HuH-7.5 (cell line): ENCODE data around the gene KRTAP10-12.
"Not testable (repeated sequence)": the region's sequence is repeated elsewhere in the genome, so short reads cannot be mapped to it uniquely, and the experiment has no call there.

Experiments used
- DNase-seq: peaks from one replicate; pipeline ENCODE4 v3.0.0; 2011; ENCODE audit warnings: low spot score

The KRTAP10-12 gene, protein sequence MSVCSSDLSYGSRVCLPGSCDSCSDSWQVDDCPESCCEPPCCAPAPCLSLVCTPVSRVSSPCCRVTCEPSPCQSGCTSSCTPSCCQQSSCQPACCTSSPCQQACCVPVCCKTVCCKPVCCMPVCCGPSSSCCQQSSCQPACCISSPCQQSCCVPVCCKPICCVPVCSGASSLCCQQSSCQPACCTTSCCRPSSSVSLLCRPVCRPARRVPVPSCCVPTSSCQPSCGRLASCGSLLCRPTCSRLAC

DNA sequence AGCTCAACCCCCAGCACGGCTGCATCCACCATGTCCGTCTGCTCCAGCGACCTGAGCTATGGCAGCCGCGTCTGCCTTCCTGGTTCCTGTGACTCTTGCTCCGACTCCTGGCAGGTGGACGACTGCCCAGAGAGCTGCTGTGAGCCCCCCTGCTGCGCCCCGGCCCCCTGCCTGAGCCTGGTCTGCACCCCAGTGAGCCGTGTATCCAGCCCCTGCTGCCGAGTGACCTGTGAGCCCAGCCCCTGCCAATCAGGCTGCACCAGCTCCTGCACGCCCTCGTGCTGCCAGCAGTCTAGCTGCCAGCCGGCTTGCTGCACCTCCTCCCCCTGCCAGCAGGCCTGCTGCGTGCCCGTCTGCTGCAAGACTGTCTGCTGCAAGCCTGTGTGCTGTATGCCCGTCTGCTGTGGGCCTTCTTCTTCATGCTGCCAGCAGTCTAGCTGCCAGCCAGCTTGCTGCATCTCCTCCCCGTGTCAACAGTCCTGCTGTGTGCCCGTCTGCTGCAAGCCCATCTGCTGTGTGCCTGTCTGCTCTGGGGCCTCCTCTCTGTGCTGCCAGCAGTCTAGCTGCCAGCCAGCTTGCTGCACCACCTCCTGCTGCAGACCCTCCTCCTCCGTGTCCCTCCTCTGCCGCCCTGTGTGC lies at the start of gene KRTAP10-12:
TSS of gene KRTAP10-12 (plus strand) at position 1 of the 639 bp plus-strand sequence. CDS start at position 31, 30 bp downstream.
- DNase-seq, result not testable (repeated sequence)

DNA sequence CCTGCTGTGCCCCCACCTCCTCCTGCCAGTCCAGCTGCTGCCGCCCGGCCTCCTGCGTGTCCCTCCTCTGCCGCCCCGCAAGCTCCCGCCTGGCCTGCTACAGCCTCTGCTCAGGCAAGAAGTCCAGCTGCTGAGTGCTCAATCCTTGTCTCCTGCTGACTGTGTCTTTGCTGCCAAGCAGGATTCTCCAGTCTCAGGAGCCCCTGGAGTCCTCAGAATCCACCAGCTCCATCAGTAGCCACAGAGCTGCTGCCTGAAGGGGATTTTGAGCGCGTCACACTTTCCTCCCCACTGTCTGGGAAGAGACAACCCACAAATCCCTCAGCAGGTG lies 49.8 kb upstream of the KRTAP10-12 start:
- DNase-seq, result no peak

DNA sequence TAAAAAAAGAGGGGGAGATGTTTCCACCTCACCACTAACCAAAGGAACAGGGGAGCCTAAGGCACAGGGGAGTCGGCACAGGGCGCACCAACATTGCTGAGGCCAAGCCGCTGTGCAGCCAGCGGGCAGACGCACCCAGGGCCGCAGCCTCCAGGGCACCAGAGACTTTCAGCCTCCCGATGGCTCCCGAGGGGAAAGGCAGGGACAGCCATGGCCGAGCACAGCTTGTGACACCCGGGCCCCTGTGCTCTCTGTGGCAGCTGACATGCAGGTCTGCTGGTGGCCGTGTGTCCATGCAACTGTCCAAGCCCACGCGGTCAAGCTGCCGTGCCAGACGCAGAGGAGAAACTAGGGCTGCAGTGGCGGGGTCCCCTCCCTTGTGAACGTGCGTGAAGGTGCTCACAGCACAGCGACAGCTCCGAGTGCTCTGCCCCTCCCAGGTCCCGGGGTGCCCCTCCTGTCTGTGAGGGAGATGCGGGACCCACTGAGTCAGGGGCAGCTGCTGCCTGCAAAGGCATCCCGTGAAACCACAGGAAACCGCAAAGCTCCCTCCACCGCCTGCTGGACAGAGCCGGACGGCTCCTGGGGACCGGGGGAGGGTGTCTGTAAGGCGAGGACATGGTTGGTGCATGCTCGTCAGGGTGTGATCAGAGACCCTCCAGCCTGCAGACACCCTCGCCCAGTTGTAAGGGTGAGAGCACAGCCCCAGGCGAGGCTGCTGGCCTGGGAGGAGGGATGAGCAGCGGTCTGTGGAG lies 48.2 kb upstream of the KRTAP10-12 start:
- DNase-seq, result no peak

DNA sequence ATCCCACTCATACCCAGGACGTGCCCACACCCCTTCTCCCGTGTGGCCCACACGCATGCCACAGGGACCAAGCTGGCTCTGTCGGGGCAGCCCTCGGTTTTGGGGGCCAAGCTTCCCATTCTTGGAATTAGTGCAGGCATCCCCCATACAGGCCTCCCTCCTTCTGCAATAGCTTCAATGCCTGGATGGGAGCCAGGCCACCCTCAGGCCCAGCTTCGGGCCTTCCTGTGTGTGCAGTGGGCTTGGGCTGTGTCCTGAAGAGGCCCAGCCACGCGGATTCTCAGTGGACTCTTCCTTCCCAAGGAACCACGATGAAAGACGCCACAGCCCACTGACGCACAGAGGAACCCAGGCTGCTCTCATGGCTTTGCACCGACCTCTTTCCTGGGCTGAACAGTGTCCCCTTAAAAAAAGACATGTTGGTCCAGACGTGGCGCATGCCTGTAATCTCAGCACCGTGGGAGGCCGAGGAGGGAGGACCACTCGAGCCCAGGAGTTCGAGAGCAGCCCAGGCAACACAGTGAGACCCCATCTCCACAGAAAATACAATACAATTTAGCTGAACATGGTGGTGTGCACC lies 47.4 kb upstream of the KRTAP10-12 start:
- no peak for DNase-seq

DNA sequence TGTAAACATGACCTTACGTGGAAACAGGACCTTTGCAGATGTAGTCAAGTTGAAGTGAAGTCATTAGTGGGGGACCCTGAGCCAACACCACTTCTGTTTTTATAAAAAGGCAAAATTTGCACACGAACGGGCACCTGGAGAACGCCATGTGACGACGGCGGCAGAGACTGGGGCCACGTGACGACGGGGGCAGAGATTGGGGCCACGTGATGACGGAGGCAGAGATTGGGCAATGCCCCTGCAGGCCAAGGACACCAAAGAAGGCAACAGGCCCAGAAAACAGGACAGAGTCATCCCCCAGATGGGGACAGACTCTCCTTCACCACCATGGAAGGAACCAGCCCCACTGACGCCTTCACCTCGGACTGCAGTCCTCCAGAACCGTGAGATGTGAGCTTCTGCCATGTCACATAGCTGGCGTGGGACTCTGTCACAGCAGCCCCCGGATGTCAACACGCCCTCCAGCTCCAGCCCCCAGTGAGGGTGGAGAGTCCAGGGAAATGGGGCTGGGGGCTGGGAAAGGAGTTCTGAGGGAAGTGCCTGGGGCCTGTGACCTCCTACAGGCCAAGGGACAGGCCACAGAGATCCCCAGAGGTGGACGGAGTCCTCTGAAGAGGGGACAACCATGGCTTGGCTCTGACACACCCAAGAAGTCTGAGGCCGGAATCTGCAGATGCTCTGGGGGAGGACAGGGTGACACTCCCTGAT lies 46.6 kb upstream of the KRTAP10-12 start:
- no peak for DNase-seq

DNA sequence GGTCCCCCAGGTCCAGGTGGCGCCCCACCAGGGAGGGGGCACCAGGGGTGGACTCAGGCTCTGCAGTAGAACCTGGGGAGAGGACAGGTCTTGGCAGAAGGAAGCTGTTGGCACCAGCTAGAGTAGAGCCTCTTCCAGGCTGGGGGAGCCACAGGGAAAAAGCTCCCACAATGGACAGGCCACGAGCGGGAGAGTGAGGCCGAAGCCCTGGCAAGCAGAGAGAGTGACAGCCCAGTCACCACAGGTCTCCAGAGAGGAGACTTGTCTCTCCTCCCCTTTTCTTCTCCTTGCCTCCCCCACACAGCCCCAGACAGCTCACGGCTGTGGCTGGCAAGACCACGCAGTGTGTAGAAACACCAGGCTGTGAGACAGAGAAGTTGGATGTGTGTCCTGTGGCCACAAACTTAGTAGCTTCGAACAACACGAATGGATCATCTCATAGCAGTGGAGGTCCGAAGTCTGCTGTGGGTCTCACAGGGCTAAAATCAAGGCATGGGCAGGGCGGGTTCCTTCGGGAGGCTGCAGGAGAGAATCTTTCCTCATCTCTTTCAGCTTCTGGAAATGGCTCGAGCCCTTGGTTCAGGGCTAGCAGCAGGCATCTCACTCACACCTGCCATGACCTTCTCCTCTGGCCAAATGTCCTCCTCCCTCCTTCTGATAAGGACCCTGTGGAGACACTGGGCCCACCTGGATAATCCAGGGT lies 45.8 kb upstream of the KRTAP10-12 start:
- DNase-seq, result no peak

DNA sequence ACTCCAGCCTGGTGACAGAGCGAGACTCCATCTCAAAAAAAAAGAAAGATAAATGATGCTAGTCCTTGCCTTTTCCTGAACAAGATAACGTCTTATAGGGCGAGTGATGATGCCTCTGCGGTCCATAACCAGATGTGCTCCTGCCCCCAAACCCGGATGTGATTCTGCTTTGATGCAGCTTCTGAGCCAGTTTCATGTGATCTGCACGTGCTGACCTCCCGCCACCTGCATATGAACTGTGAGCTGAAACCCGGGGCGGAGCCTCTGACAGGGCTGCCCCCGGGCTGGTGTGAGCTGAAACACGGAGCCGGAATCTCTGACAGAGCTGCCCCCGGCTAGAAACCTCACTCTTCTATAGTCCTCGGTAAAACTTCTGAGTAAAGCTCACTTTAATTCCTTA lies 43.8 kb upstream of the KRTAP10-12 start:
- DNase-seq, result no peak

DNA sequence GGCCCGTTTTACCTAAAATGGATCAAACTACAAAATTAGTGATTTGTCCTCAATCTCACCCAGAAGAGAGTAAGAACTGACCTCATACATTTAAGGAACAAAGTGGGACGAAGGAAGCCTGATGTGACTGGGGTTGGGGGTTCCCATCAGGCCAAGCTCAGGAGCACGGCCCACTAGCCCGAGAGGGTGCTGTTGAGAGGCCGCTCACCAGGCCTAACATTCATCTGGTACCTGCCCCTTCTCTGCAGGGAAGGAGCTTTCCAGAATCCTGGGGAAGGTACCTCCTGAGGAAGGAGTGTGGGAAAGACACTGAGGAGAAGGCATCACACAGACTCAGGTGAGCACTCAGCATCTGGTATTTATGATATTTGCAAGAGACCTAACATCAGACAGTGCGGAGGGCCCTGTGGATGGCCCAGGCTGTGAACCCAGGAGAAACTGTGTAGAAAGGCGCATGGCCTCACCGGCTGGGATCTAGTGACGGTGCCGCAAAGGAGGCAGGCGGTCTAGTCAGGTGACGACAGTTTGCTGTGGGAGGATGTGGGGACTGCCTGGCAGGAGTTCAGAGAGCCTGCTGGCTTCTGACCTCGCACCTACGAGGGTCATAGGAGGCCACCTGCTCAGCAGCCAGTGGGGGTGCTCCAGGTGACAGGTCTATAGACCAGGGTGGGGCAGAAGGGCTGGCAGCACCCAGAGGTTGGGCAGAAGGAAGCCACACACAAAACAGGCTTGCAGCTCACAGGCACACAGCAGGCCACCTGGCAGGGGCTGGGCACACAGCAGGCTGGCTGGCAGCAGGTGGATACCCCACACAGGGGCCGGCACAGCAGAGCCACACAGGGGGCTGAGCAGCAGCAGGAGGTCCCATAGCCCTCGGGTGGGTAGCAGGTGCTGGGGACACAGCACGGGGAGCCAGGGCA lies 43.1 kb upstream of the KRTAP10-12 start:
- no peak for DNase-seq

DNA sequence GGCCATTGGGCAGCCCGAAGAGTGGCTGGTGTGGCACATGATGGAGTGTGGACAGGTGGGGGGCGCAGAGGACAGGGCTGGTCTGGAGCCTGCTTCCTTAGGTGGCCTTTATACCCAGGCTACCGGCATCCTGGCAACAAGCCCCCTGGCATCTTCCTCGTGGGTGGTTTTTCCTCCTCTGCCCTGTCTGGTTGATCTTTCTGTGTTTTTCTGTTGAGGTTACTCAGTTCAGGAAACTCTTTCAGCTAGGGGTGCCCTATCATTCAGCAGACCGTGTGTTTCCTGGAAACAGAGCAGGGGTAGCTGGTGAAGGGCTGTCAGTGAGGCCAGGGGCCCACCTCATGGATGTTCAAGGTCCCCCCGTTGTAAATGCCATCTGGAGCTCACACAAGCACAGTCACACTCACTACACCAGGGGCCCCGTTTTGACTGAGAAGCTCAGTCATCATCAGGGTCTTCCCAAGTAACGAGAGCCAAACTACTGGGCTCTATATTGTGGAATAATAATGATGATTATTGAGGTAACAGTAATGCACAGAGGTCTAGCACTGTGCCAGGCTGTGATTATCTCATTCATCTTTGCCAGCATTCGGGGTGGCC lies 42.3 kb upstream of the KRTAP10-12 start, which contains the start of gene KRTAP12-4:
TSS of gene KRTAP12-4 (minus strand) at position 84 of the 600 bp plus-strand sequence. CDS start at position 39, 45 bp downstream.
- no peak for DNase-seq

DNA sequence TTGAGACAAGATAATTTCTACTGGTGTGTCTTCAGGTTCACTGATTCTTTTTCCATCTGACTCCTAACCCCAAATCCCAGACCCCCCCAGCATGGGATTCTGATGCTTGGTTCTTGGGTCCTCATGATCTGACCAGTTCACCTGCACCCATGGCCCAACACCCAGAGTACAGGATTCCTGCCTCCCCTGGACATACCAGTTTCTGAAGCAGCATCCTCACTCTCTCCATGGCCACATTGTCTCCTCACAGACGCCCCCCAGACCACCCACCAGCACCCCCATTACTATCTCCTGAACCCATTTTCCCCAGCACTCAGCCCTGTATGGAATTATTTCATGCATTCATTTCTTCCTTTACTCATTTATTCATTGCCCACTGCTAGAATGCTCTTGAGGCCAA lies 40.1 kb upstream of the KRTAP10-12 start:
- DNase-seq, result no peak

DNA sequence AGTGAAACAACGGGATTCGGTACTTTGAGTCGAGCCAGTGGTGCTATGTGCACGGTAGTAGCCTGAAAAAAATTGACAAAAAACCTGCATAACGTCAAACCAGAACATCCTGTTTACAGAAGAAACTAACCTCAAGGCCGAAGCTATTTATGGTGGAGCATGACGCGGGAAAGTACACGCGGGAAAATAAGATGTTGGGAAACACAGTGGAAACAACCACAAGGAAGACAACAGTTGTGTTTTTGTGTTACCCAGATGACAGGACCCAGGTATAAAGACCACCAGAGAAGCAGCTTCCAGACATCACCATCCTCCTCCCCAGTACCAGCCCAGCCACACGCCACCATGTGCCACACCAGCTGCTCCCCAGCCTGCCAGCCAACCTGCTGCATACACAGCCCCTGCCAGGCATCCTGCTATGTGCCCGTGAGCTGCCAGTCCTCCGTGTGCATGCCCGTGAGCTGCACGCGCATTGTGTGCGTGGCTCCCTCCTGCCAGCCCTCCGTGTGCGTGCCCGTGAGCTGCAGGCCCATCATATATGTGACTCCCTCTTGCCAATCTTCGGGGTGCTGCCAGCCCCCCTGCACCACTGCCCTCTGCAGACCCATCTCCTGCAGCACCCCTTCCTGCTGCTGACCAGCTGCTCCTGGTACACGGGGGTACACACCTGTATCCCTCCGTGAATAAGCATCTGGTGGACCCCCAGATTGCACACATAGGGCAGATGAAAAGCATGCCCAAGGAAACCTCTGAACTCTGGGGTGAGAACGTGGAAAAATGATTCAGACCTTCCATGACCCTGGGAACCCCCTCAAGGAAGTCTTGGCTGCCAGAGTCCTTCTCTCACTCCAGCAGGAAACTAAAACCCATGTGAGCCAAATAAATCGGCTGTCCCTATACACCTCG lies 39.1 kb upstream of the KRTAP10-12 start, which contains the start of gene KRTAP12-3:
TSS of gene KRTAP12-3 (plus strand) at position 298 of the 906 bp plus-strand sequence. CDS start at position 346, 48 bp downstream.
- DNase-seq, result no peak

DNA sequence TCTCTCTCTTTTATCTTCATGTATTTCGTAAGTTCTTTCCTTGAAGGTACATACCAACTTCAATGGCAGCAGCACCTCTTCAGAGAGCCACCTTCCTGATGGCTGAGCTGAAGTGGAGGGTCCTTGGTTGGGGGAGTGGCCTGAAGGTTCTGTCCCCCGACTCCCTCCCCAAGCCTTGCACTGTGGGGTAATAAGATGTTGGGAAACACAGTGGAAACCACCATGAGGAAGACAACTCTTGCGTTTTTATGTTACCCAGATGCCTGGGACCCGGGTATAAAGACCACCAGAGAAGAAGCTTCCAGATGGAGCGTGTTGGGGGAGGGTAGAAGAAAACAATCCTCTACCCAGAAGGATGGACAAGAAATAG lies 38.4 kb upstream of the KRTAP10-12 start:
- no peak for DNase-seq

DNA sequence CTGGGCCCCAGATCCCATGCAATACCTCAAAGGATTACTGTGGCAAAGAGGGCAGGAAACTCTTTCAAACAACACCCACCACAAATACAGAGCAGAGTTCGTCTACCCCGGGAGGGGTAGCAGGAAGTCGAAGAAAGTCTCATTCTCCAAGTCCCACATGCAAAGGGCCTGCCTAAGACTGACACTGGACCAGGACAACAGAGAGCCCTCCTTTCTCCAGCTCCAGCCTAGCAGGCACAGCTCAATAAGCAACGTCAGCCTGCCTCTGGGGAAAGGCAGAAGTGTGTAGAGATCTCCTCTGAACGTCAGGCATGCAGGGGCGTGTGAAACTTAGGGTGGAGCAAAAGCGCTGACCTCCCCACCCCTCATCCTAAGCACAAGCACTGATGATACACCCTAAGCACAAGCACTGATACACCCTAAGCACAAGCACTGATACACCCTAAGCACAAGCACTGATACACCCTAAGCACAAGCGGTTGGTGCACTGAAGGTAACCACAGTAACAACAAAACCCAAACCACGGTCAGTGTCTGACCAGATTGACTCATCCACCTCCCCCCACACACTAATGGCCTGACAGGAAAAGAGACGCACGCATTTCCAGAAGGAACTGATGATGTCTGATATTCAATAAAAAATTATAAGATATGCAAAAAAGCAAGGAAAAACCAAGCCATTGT lies 37.9 kb upstream of the KRTAP10-12 start:
- no peak for DNase-seq

DNA sequence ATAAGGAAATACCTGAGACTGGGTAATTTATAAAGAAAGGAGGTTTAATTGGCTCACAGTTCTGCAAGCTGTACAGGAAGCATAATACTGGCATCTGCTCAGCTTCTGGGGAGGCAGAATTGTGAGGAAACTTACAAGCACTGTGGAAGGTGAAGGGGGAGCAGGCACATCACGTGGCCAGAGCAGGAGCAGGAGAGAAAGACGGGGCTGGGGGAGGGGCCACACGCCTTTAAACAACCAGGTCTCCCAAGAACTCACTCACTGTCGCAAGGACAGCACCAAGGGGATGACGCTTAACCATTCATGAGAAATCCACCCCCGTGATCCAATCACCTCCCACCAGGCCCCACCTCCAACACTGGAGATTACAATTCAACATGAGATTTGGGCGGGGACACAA lies 35.4 kb upstream of the KRTAP10-12 start:
- DNase-seq, result not testable (repeated sequence)

DNA sequence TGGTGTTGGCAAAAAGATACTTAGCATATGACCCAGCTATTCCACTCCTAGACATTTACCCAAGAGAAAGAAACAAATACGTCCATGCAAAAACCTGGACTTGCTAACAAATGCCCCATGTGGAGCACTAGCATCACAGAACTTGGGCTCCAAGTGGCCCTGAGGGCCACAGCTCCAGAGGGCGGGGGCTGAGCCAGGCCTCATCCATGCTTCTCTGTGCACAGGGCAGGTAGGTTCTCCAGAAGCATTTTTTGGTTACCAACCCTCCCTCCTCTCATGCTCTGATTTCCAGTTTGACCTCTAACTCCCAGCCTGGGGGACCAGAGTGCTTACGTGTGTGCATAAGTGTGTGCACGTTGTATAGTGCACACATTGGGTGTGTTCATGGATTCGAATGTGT lies 32.3 kb upstream of the KRTAP10-12 start:
- no peak for DNase-seq

DNA sequence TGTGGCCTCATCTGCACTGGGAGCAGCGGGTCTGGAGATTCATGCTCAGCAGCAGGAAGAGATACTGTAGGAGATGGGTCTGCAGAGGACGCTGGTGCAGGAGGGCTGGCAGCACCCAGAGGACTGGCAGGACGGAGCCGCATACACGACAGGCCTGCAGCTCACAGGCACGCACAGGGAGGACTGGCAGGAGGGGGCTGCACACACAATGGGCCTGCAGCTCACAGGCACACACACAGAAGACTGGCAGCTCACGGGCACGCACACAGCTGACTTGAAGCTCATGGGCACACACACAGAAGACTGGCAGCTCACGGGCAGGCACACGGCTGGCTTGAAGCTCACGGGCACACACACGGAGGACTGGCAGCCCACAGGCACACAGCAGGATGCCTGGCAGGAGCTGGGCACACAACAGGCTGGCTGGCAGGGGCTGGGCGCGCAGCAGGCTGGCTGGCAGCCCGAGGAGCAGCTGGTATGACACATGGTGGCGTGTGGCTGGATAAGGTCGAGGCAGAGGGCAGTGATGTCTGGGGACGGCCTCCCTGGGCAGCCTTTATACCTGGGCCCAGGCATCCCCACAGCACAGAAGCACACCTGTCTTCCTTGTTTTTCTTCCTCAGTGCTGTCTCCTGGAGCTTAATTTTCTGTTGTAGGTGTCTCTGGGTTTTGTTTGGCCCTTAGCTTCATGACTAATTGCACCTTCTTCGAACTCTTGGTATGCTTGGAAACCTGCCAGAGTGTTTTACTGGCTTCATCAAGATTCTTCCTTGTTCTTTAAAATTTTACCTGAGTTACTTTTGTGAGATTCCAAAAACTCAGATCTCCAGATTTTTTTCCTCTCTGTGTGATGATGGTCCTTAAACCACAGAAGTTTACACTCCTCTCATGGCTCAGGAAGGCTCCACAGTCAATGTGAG lies 30.3 kb upstream of the KRTAP10-12 start, which contains the start of gene KRTAP12-2:
TSS of gene KRTAP12-2 (minus strand) at position 527 of the 920 bp plus-strand sequence. CDS start at position 486, 41 bp downstream.
- no peak for DNase-seq

DNA sequence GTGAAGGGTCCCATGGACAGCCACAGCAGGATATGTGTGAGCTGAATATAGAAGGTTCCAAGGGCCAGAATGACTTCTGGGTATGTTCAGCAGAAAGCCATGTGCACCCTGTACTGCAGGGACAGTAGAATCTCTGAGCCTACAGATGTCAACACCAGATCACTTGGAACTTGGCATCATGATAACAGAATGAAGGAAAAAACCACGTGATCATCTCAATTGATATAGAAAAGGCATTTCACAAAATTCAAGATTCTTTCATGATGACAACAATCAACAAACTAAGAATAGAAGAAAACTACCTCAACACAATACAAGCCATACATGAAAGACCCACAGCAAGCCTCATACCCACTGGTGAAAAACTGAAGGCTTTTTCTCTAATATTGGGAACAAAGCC lies 29.4 kb upstream of the KRTAP10-12 start:
- no peak for DNase-seq
